ENCODE data around the gene PRPF19. TPM values are rescaled to one million over a fixed set of nuclear protein-coding genes. Genes with fewer than 3 reads are reported as not detected.
A peak's percentile ranks its signal among the peaks of the same experiment; 100 is the strongest.

Gene PRPF19
- total RNA-seq, 1 donor from 2014 or later: 36.5 TPM

- Histone ChIP-seq H3K27ac (replicated peaks) (no peak overlapping the region), H3K27me3 (ENCODE audit: low read depth) (peaks cover 13% of the 10 kb centered on the region), H3K4me3 (no peak overlapping the region), H3K36me3 (peaks cover 50% of the 10 kb centered on the region), H3K4me1 (peaks cover 2% of the 10 kb centered on the region), H3K9me3 (replicated peaks) (no peaks in the 10 kb centered on the region)
- DNase-seq: no peak
- intact Hi-C loops (cut with micrococcal nuclease): no loop called here
- TF ChIP-seq CTCF (IDR thresholded peaks at IDR 0.05; ENCODE audit: borderline replicate concordance): no peak
Observed at GRCh38 chr11:60849641-60850520, 56.5 kb downstream of the PRPF19 start.

- H3K9me3 ChIP-seq (replicated peaks): no peaks in the 10 kb centered on the region
- H3K27me3 ChIP-seq (ENCODE audit: low read depth): peaks cover 13% of the 10 kb centered on the region
- TF ChIP-seq CTCF (IDR thresholded peaks at IDR 0.05; ENCODE audit: borderline replicate concordance): no peak
- intact Hi-C loops (cut with micrococcal nuclease): no loop called here
- peaks cover 50% of the 10 kb centered on the region for H3K36me3 ChIP-seq
- H3K27ac ChIP-seq (replicated peaks): peak overlapping the region; percentile 16
- DNase-seq: no peak
- H3K4me1 ChIP-seq: peaks cover 13% of the 10 kb centered on the region
- H3K4me3 ChIP-seq: no peak overlapping the region
Observed at GRCh38 chr11:60848714-60849151, 57.7 kb downstream of the PRPF19 start.

- intact Hi-C loops (cut with micrococcal nuclease): no loop called here
- Histone ChIP-seq H3K27me3 (ENCODE audit: low read depth) (peaks cover 8% of the 10 kb centered on the region), H3K4me1 (peaks cover 21% of the 10 kb centered on the region), H3K4me3 (no peak overlapping the region), H3K9me3 (replicated peaks) (no peaks in the 10 kb centered on the region), H3K36me3 (peaks cover 50% of the 10 kb centered on the region), H3K27ac (replicated peaks) (peak overlapping the region; percentile 16)
- no peak for TF ChIP-seq CTCF (IDR thresholded peaks at IDR 0.05; ENCODE audit: borderline replicate concordance)
- DNase-seq: no peak
Observed at GRCh38 chr11:60847896-60848295, 58.5 kb downstream of the PRPF19 start.

- DNase-seq: no peak
- no peak for TF ChIP-seq CTCF (IDR thresholded peaks at IDR 0.05; ENCODE audit: borderline replicate concordance)
- Histone ChIP-seq H3K4me1 (peaks cover 28% of the 10 kb centered on the region), H3K27ac (replicated peaks) (no peak overlapping the region), H3K27me3 (ENCODE audit: low read depth) (peaks cover 1% of the 10 kb centered on the region), H3K36me3 (peaks cover 45% of the 10 kb centered on the region), H3K9me3 (replicated peaks) (no peaks in the 10 kb centered on the region), H3K4me3 (no peak overlapping the region)
- intact Hi-C loops (cut with micrococcal nuclease): no loop called here
Observed at GRCh38 chr11:60847281-60847680, 59.1 kb downstream of the PRPF19 start.

GRCh38 chr11:60845338-60845737, 61.0 kb downstream of the PRPF19 start:
- no peak overlapping the region for H3K27ac ChIP-seq (replicated peaks)
- H3K9me3 ChIP-seq (replicated peaks): no peaks in the 10 kb centered on the region
- H3K36me3 ChIP-seq: peaks cover 28% of the 10 kb centered on the region
- DNase-seq: no peak
- no peak overlapping the region for H3K4me3 ChIP-seq
- no peaks in the 10 kb centered on the region for H3K27me3 ChIP-seq (ENCODE audit: low read depth)
- TF ChIP-seq CTCF (IDR thresholded peaks at IDR 0.05; ENCODE audit: borderline replicate concordance): no peak
- intact Hi-C loops (cut with micrococcal nuclease): no loop called here
- H3K4me1 ChIP-seq: peaks cover 44% of the 10 kb centered on the region
